Loucy (cell line): ENCODE results near the gene TPK1.

Experiments used
- H2AFZ ChIP-seq: fragments of 200-600 bp; sonication (generic); 2 replicates; pipeline ENCODE4 v1.6.0; 2016; ENCODE audit warnings: antibody characterized with exemption, mild to moderate bottlenecking, low read length, moderate library complexity
- H3F3A ChIP-seq: fragments of 200-600 bp; 2 replicates; pipeline ENCODE4 v1.6.0; 2016; ENCODE audit warnings: antibody characterized with exemption, low read depth, mild to moderate bottlenecking
- H3K27me3 ChIP-seq: fragments of 200-600 bp; sonication (generic); 2 replicates; pipeline ENCODE4 v1.6.1; 2014; ENCODE audit warnings: low read length, mild to moderate bottlenecking; ENCODE audit not compliant: insufficient read depth, poor library complexity, severe bottlenecking
- H3K36me3 ChIP-seq: fragments of 200-600 bp; sonication (generic); 2 replicates; pipeline ENCODE4 v1.6.1; 2016; ENCODE audit warnings: low read length; ENCODE audit not compliant: insufficient read depth
- H3K4me1 ChIP-seq: fragments of 200-600 bp; sonication (generic); 2 replicates; pipeline ENCODE4 v1.5.1; 2014; ENCODE audit warnings: low read length, mild to moderate bottlenecking; ENCODE audit not compliant: insufficient read depth, poor library complexity, severe bottlenecking
- H3K4me2 ChIP-seq: fragments of 200-600 bp; sonication (generic); 2 replicates; pipeline ENCODE4 v1.6.0; 2014; ENCODE audit warnings: antibody characterized with exemption, low read length, low read depth, mild to moderate bottlenecking; ENCODE audit not compliant: poor library complexity, severe bottlenecking
- H3K4me3 ChIP-seq: fragments of 200-600 bp; sonication (generic); 2 replicates; pipeline ENCODE4 v1.5.1; 2014; ENCODE audit warnings: low read length, mild to moderate bottlenecking, mixed read lengths; ENCODE audit not compliant: poor library complexity, severe bottlenecking
- H3K79me2 ChIP-seq: fragments of 200-600 bp; sonication (generic); 2 replicates; pipeline ENCODE4 v1.6.1; 2014; ENCODE audit warnings: low read length; ENCODE audit not compliant: insufficient read depth
- H3K9ac ChIP-seq: fragments of 200-600 bp; sonication (generic); 2 replicates; pipeline ENCODE4 v1.6.0; 2014; ENCODE audit warnings: mild to moderate bottlenecking, low read depth, low read length, moderate library complexity; ENCODE audit not compliant: poor library complexity, severe bottlenecking
- H3K9me2 ChIP-seq: fragments of 200-600 bp; sonication (generic); replicated peaks from 2 replicates; pipeline ENCODE4 v1.6.1; 2016; ENCODE audit warnings: low read depth, low read length, mixed read lengths
- H3K9me3 ChIP-seq: fragments of 200-600 bp; sonication (generic); 2 replicates; pipeline ENCODE4 v1.6.1; 2014; ENCODE audit warnings: mild to moderate bottlenecking, antibody characterized with exemption, low read length, low read depth; ENCODE audit not compliant: insufficient read depth
- H4K20me1 ChIP-seq: fragments of 200-600 bp; sonication (generic); 2 replicates; pipeline ENCODE4 v1.6.0; 2014; ENCODE audit warnings: antibody characterized with exemption, low read length, mild to moderate bottlenecking; ENCODE audit not compliant: insufficient read depth, poor library complexity, severe bottlenecking
- EZH2phosphoT487 ChIP-seq: fragments of 200-600 bp; IDR thresholded peaks from 2 replicates; pipeline ENCODE4 v1.6.1; 2018; ENCODE audit warnings: antibody characterized with exemption, mild to moderate bottlenecking, moderate library complexity, borderline replicate concordance
- TF ChIP-seq, protein P1 (sequence below): fragments of 200-600 bp; sonication (generic); conservative IDR thresholded peaks from 2 replicates; pipeline ENCODE4 v1.5.1; 2014; ENCODE audit warnings: mild to moderate bottlenecking, antibody characterized with exemption, low read length

Gene TPK1

DNA sequence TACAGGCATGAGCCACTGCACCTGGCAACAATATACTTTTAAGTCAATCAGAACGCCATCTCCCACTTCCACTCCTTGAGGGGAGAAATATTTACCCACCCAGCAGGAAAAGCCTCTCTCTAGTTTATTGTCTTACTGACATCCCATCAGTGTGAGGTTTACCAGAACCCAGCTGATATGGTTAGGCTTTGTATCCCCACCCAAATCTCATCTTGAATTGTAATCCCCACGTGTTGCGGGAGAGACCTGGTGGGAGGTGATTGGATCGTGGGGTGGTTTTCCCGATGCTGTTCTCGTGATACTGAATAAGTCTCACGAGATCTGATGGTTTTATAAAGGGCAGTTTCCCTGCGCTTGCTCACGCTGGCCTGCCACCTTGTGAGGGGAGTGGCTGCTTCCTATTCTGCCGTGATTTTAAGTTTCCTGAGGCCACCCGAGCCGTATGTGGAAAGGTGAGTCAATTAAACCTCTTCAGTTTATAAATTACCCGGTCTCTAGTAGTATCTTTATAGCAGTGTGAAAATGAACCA, 37.5 kb upstream of the TPK1 start:
- Histone ChIP-seq H3K4me2 (no peak overlapping the region), H4K20me1 (no peaks in the 10 kb centered on the region), H3K4me1 (no peaks in the 10 kb centered on the region), H3K9ac (no peak overlapping the region), H3F3A (no peaks in the 10 kb centered on the region), H3K36me3 (no peaks in the 10 kb centered on the region), H3K4me3 (no peak overlapping the region), H3K27me3 (no peaks in the 10 kb centered on the region), H2AFZ (no peak overlapping the region), H3K9me3 (peaks cover 8% of the 10 kb centered on the region; the same call in 1 of the 2 replicates), H3K79me2 (no peaks in the 10 kb centered on the region), H3K9me2 (no peaks in the 10 kb centered on the region)
- TF ChIP-seq EZH2phosphoT487, result no peak
- TF ChIP-seq, protein P1, sequence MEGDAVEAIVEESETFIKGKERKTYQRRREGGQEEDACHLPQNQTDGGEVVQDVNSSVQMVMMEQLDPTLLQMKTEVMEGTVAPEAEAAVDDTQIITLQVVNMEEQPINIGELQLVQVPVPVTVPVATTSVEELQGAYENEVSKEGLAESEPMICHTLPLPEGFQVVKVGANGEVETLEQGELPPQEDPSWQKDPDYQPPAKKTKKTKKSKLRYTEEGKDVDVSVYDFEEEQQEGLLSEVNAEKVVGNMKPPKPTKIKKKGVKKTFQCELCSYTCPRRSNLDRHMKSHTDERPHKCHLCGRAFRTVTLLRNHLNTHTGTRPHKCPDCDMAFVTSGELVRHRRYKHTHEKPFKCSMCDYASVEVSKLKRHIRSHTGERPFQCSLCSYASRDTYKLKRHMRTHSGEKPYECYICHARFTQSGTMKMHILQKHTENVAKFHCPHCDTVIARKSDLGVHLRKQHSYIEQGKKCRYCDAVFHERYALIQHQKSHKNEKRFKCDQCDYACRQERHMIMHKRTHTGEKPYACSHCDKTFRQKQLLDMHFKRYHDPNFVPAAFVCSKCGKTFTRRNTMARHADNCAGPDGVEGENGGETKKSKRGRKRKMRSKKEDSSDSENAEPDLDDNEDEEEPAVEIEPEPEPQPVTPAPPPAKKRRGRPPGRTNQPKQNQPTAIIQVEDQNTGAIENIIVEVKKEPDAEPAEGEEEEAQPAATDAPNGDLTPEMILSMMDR, result no peak

DNA sequence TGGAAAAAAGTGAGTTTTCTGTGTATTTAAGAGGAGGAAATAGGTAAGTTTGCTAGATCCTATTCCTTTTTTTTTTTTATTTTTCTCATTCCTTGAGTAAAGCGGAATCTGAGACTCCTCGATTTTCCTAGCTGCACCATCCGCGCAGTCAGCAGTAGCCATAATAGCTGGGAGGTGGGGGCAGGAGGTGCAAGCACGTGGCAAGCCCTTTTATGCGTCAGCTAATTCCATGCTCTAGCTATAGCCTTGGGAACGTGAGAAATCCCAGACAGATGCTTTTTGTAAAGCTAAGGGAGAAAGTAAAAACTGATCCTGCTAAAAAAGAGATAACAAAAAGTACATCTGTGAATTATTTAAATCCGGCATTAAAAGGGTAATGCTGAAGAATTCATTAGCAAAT, 33.2 kb upstream of the TPK1 start:
- H3K9me2 ChIP-seq, result no peaks in the 10 kb centered on the region
- H3F3A ChIP-seq, result no peaks in the 10 kb centered on the region
- H3K79me2 ChIP-seq, result no peaks in the 10 kb centered on the region
- H2AFZ ChIP-seq, result no peak overlapping the region
- H4K20me1 ChIP-seq, result no peaks in the 10 kb centered on the region
- H3K9me3 ChIP-seq, result peaks cover 3% of the 10 kb centered on the region; the same call in 1 of the 2 replicates
- no peak overlapping the region for H3K9ac ChIP-seq
- no peaks in the 10 kb centered on the region for H3K4me1 ChIP-seq
- no peak overlapping the region for H3K4me2 ChIP-seq
- no peaks in the 10 kb centered on the region for H3K36me3 ChIP-seq
- H3K27me3 ChIP-seq, result no peaks in the 10 kb centered on the region
- H3K4me3 ChIP-seq, result no peak overlapping the region
- TF ChIP-seq, protein P1, result no peak
- TF ChIP-seq EZH2phosphoT487, result no peak

DNA sequence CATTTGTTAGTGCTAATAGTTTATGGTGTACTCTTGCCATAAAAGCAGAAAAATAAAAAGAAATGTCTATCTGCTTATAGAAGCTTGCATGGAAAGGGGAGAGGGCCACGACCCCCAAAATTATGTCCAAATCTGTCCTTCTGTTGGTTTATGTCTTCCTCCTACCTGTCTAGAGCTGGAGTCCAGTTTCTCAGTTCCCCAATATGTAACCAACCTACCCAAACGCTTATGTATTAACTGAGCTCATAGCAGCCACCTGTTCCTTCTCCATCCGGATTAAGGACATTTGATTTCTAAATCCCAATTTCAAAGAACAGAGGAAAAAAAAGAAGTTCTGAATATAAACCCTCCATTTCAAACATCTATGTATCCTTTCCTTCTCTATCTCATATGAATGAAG, 30.3 kb upstream of the TPK1 start:
- no peaks in the 10 kb centered on the region for H3K9me2 ChIP-seq
- no peaks in the 10 kb centered on the region for H3K79me2 ChIP-seq
- no peaks in the 10 kb centered on the region for H4K20me1 ChIP-seq
- no peaks in the 10 kb centered on the region for H3K36me3 ChIP-seq
- no peak overlapping the region for H3K9ac ChIP-seq
- H3K9me3 ChIP-seq, result no peaks in the 10 kb centered on the region
- H3K4me1 ChIP-seq, result no peaks in the 10 kb centered on the region
- H2AFZ ChIP-seq, result no peak overlapping the region
- no peak overlapping the region for H3K4me3 ChIP-seq
- H3K27me3 ChIP-seq, result no peaks in the 10 kb centered on the region
- no peak overlapping the region for H3K4me2 ChIP-seq
- no peaks in the 10 kb centered on the region for H3F3A ChIP-seq
- no peak for TF ChIP-seq EZH2phosphoT487
- TF ChIP-seq, protein P1, result no peak
